Femur (tissue), 1 donor: ENCODE results near the gene PPIP5K1.

Source experiments
- DNase-seq: peaks from one replicate; pipeline ENCODE4 v3.0.0-alpha.2; 2017

The PPIP5K1 gene

DNA sequence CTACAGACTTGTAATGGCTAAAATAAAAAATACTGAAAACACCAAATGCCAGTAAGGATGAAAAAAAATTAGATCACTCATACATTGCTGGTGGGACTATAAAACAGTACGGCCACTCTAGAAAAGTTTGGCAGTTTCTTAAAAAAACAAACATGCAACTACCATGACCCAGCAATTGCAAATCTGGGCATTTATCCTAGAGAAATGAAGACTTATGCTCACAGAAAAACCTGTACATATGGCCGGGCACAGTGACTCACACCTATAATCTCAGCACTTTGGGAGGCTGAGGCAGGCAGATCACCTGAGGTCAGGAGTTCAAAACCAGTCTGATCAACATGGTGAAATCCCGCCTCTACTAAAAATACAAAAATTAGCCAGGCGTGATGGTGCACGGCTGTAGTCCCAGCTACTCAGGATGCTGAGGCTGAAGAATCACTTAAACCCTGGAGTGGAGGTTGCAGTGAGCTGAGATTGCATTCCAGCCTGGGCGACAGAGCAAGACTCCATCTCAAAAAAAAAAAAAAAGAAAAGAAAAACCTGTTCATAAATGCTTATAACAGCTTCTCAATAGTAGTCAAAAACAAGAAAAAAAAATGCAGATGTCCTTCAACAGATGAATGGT lies 102.6 kb downstream of the PPIP5K1 start:
- DNase-seq = no peak

DNA sequence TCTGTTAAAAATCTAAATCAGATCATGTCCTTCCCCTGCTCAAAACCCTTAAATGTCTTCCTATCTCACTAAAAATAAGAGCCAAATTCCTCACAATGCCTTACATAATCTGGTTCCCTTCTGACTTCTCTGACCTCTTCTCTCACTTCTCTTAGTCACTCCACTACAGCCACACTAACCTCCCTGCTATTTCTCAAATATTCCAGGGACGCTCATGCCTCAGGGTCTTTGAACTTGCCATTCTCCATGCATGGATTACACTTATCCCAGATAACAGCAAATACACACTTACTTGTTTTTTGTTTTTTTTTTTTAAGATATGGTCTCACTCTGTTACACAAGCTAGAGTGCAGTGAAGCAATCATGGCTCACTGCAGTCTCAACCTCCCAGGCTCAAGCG lies 105.6 kb downstream of the PPIP5K1 start:
- DNase-seq = no peak
